IMR-90 (cell line): ENCODE data around the gene KRT76. TPM values are rescaled to one million over a fixed set of nuclear protein-coding genes. Genes with fewer than 3 reads are reported as not detected.

Experiments used
- ATAC-seq: fragments of 200-7000 bp; cut with Tn5 transposase; 2 replicates; pipeline ENCODE4 v1.9.1; 2020; ENCODE audit warnings: low read depth, mild to moderate bottlenecking, moderate library complexity
- BruUV-seq: library from RNA; stranded (reverse); fragments of 400-500 nt; replicated peaks from 2 replicates; lab custom pipeline; 2021; lab: Mats Ljungman, UMichigan
- CTCF ChIA-PET: fragments of 300-600 bp; formaldehyde crosslinking; extraction: SDS; loops from one replicate; lab custom pipeline; 2021; ENCODE audit warnings: antibody characterized with exemption; lab: Yijun Ruan, JAX
- POLR2A ChIA-PET: fragments of 300-600 bp; sonication (Branson Sonifier 250); formaldehyde crosslinking; loops from one replicate; lab custom pipeline; 2022; ENCODE audit warnings: antibody characterized with exemption; ENCODE audit not compliant: unreplicated experiment; lab: Charles Lee
- DNase-seq: peaks from one replicate; pipeline ENCODE4 v3.0.0; 2013
- H2AFZ ChIP-seq: replicated peaks from 2 replicates; pipeline ENCODE3; 2013; ENCODE audit warnings: low read length, mild to moderate bottlenecking; ENCODE audit not compliant: poor library complexity
- H2AK5ac ChIP-seq: 2 replicates; pipeline ENCODE4 v1.6.1; 2013; ENCODE audit warnings: low read depth, low read length, inconsistent platforms
- H2AK9ac ChIP-seq: replicated peaks from 2 replicates; pipeline ENCODE3; 2013; ENCODE audit warnings: mild to moderate bottlenecking, low read depth, low read length, moderate library complexity; ENCODE audit not compliant: poor library complexity
- H2BK120ac ChIP-seq: 2 replicates; pipeline ENCODE4 v1.6.1; 2013; ENCODE audit warnings: low read depth, low read length, inconsistent platforms
- H2BK15ac ChIP-seq: 3 replicates; pipeline ENCODE4 v1.6.1; 2013; ENCODE audit warnings: low read depth, low read length, inconsistent platforms
- H2BK20ac ChIP-seq: 2 replicates; pipeline ENCODE4 v1.6.1; 2013; ENCODE audit warnings: low read depth, mild to moderate bottlenecking, inconsistent platforms, low read length, moderate library complexity
- H2BK5ac ChIP-seq: 2 replicates; pipeline ENCODE4 v1.6.1; 2013; ENCODE audit warnings: mild to moderate bottlenecking, low read depth, low read length, inconsistent platforms; ENCODE audit not compliant: poor library complexity, severe bottlenecking
- H3K14ac ChIP-seq: replicated peaks from 2 replicates; pipeline ENCODE4 v1.6.1; 2013; ENCODE audit warnings: low read depth, low read length, inconsistent platforms
- H3K18ac ChIP-seq: 2 replicates; pipeline ENCODE4 v1.6.1; 2013; ENCODE audit warnings: low read depth, low read length, control low read depth
- H3K23ac ChIP-seq: 2 replicates; pipeline ENCODE4 v1.6.1; 2013; ENCODE audit warnings: low read depth, low read length, inconsistent platforms
- H3K27ac ChIP-seq: 2 replicates; pipeline ENCODE4 v1.5.1; 2013; ENCODE audit warnings: mild to moderate bottlenecking, control low read depth, low read length; ENCODE audit not compliant: insufficient read depth
- H3K27me3 ChIP-seq: 2 replicates; pipeline ENCODE4 v1.6.1; 2013; ENCODE audit warnings: low read length; ENCODE audit not compliant: control insufficient read depth, insufficient read depth
- H3K36me3 ChIP-seq: 2 replicates; pipeline ENCODE4 v1.6.1; 2013; ENCODE audit warnings: low read length, mixed read lengths; ENCODE audit not compliant: control insufficient read depth, insufficient read depth
- H3K4ac ChIP-seq: 2 replicates; pipeline ENCODE4 v1.6.1; 2013; ENCODE audit warnings: low read depth, low read length, inconsistent platforms
- H3K4me1 ChIP-seq: 2 replicates; pipeline ENCODE4 v1.6.1; 2013; ENCODE audit warnings: low read length, mixed read lengths; ENCODE audit not compliant: control insufficient read depth, insufficient read depth
- H3K4me2 ChIP-seq: 2 replicates; pipeline ENCODE4 v1.6.1; 2013; ENCODE audit warnings: low read depth, mild to moderate bottlenecking, control low read depth, low read length, moderate library complexity
- H3K4me3 ChIP-seq: 2 replicates; pipeline ENCODE4 v1.5.1; 2013; ENCODE audit warnings: low read depth, mild to moderate bottlenecking, control low read depth, low read length, moderate library complexity; ENCODE audit not compliant: insufficient read depth
- H3K56ac ChIP-seq: 2 replicates; pipeline ENCODE4 v1.6.1; 2013; ENCODE audit warnings: low read length, inconsistent platforms; ENCODE audit not compliant: insufficient read depth; ENCODE audit errors: extremely low read depth
- H3K79me1 ChIP-seq, 2 experiments: 2 replicates each; pipeline ENCODE4 v1.6.1; 2013; ENCODE audit warnings: low read length in 2 of 2, inconsistent platforms in 1 of 2, low read depth in 1 of 2
- H3K9ac ChIP-seq: 2 replicates; pipeline ENCODE4 v1.6.1; 2013; ENCODE audit warnings: low read depth, low read length, control low read depth
- H3K9me1 ChIP-seq: 2 replicates; pipeline ENCODE4 v1.6.1; 2013; ENCODE audit warnings: low read length, inconsistent platforms; ENCODE audit not compliant: insufficient read depth
- H3K9me3 ChIP-seq: 2 replicates; pipeline ENCODE4 v1.6.1; 2013; ENCODE audit warnings: low read length; ENCODE audit not compliant: control insufficient read depth, insufficient read depth
- H4K20me1 ChIP-seq: 2 replicates; pipeline ENCODE4 v1.6.1; 2013; ENCODE audit warnings: low read length, inconsistent platforms; ENCODE audit not compliant: insufficient read depth
- H4K5ac ChIP-seq: 2 replicates; pipeline ENCODE4 v1.6.1; 2013; ENCODE audit warnings: mild to moderate bottlenecking, low read depth, low read length, control low read depth
- H4K8ac ChIP-seq, 2 experiments: 2 replicates each; pipeline ENCODE4 v1.6.1; 2013; ENCODE audit warnings: low read depth in 2 of 2, low read length in 2 of 2, control low read depth in 1 of 2, inconsistent platforms in 1 of 2
- H4K91ac ChIP-seq: 2 replicates; pipeline ENCODE4 v1.6.1; 2013; ENCODE audit warnings: low read depth, low read length, inconsistent platforms; ENCODE audit not compliant: insufficient read depth
- BHLHE40 ChIP-seq: fragments of 150-350 bp; IDR thresholded peaks from 2 replicates; pipeline ENCODE4 v1.6.1; 2016; ENCODE audit warnings: mild to moderate bottlenecking, low read depth, low read length
- CEBPB ChIP-seq: IDR thresholded peaks from 2 replicates; pipeline ENCODE4 v1.6.1; 2012; ENCODE audit warnings: low read depth, low read length, improper control_type of control experiment
- CHD1 ChIP-seq: IDR thresholded peaks from 2 replicates; pipeline ENCODE4 v1.6.1; 2012; ENCODE audit warnings: low read depth, low read length, improper control_type of control experiment
- CTCF ChIP-seq: conservative IDR thresholded peaks from 2 replicates; pipeline ENCODE4 v1.5.1; 2012; ENCODE audit warnings: mild to moderate bottlenecking, low read depth, low read length, improper control_type of control experiment
- FOS ChIP-seq: fragments of 150-350 bp; IDR thresholded peaks from 2 replicates; pipeline ENCODE4 v1.6.1; 2016; ENCODE audit warnings: low read depth, low read length
- MAFK ChIP-seq: IDR thresholded peaks from 2 replicates; pipeline ENCODE4 v1.6.1; 2012; ENCODE audit warnings: low read depth, low read length, improper control_type of control experiment
- MXI1 ChIP-seq: IDR thresholded peaks from 2 replicates; pipeline ENCODE4 v1.6.1; 2012; ENCODE audit warnings: low read depth, mild to moderate bottlenecking, low read length, moderate library complexity, borderline replicate concordance
- NFE2L2 ChIP-seq: fragments of 150-350 bp; IDR thresholded peaks from 2 replicates; pipeline ENCODE4 v1.6.1; 2016; ENCODE audit warnings: low read depth, mild to moderate bottlenecking, low read length
- RCOR1 ChIP-seq: IDR thresholded peaks from 2 replicates; pipeline ENCODE4 v1.6.1; 2012; ENCODE audit warnings: mild to moderate bottlenecking, low read length, improper control_type of control experiment; ENCODE audit not compliant: insufficient replicate concordance
- RFX5 ChIP-seq: IDR thresholded peaks from 2 replicates; pipeline ENCODE4 v1.8.0; 2012; ENCODE audit warnings: low read depth, mild to moderate bottlenecking, low read length, moderate library complexity
- SMC3 ChIP-seq: fragments of 150-350 bp; IDR thresholded peaks from 2 replicates; pipeline ENCODE4 v1.6.1; 2016; ENCODE audit warnings: low read depth, mild to moderate bottlenecking, antibody characterized with exemption, low read length, moderate library complexity
- USF2 ChIP-seq: fragments of 150-350 bp; IDR thresholded peaks from 2 replicates; pipeline ENCODE4 v1.6.1; 2017; ENCODE audit warnings: mild to moderate bottlenecking, antibody characterized with exemption, low read length, low read depth
- WGBS, 2 experiments: methylation state at CpG; one replicate each; pipeline versions ENCODE4 v1.1.5 to v1.1.7; 2013; ENCODE audit warnings: missing lambda C conversion rate in 2 of 2; ENCODE audit not compliant: insufficient read length in 1 of 2; ENCODE audit errors: extremely low coverage in 2 of 2; 5-methylcytosine and 5-hydroxymethylcytosine counted together
- dilution Hi-C: fragments of 300-500 bp; cut with HindIII; formaldehyde crosslinking; loops from one replicate; pipeline ENCODE4 v1.14.3; 2018; ENCODE audit warnings: low sequenced_read_pairs; ENCODE audit not compliant: unreplicated experiment
- in situ Hi-C: fragments of 300-500 bp; cut with MboI; formaldehyde crosslinking; loops from 3 replicates; pipeline ENCODE4 v1.14.3; 2019; ENCODE audit warnings: low sequenced_read_pairs, inconsistent platforms, mixed read lengths
- intact Hi-C: fragments of 100-400 bp; cut with micrococcal nuclease; formaldehyde crosslinking; loops from 2 replicates; pipeline ENCODE4 v1.10.0; 2022
- polyA plus RNA-seq, 3 experiments: library from polyadenylated mRNA; depleted of rRNA; stranded (reverse); fragments of >200 nt; gene quantifications; 2 replicates each; pipeline ENCODE4 v1.2.3, GENCODE V29; 2012; ENCODE audit warnings: low replicate concordance in 1 of 3
- total RNA-seq: library from RNA; depleted of rRNA; stranded (reverse); fragments of >200 nt; gene quantifications from 2 replicates; pipeline ENCODE4 v1.2.3, GENCODE V29; 2012
- TF ChIP-seq, protein P1 (sequence below): fragments of 150-350 bp; IDR thresholded peaks from 2 replicates; pipeline ENCODE4 v1.6.1; 2016; ENCODE audit warnings: low read depth, mild to moderate bottlenecking, low read length, moderate library complexity, borderline replicate concordance

KRT76 gene
- total and polyA plus RNA-seq, 2 of the 4 experiments (the other 2 are of a cell fraction), result not detected

DNA sequence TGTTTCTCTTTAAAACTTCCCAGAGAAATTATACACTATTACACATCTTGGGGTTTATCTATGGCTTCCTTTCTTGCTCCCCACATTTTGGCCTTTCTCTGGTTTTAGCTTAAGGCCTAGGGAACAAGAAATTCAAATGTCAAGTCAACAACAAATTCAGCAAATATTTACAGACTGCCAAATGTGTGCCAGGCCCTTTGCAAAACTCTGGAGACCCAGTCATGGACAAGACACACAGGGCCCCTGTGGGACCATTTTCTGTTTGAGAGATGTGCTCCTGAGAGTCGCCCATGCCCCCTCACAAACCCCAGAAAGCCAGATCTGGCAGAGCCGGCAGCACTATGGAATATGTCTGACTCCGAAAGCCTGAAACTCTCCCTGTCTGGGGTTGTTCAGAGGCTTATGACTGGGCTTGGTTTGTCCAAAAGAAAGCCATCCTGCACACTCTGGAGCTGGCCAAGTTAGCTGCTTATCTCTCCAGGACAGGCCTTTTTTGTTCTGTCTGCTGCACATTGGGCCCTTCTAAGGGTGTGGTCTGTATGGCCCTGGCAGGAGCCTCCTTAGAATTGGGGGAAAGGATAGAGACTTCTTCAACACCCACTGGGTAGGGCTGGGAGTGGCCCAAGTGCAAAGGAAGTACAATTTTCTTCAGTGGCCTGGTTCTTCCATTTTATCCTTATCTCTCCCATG lies 19.8 kb upstream of the KRT76 start:
- no peak overlapping the region for H3K4ac ChIP-seq
- no peak overlapping the region for H3K23ac ChIP-seq
- dilution Hi-C loops, result no loop called here
- no TSS peak for BruUV-seq
- no peak overlapping the region for H2AK9ac ChIP-seq
- H4K8ac ChIP-seq, result no peak overlapping the region
- CTCF ChIA-PET, result interaction anchor here (0.9 kb wide), 1 partner anchor 69 kb away, joined by 3 read pairs; no protein-coding TSS in a partner anchor
- H4K91ac ChIP-seq, result no peak overlapping the region
- intact Hi-C loops, result no loop called here
- H2BK20ac ChIP-seq, result no peak overlapping the region
- ATAC-seq (no peak), DNase-seq (no peak)
- H3K4me2 ChIP-seq, result no peak overlapping the region
- H3K79me1 ChIP-seq, result no peaks in the 10 kb centered on the region
- no peak overlapping the region for H2BK120ac ChIP-seq
- no peak overlapping the region for H3K14ac ChIP-seq
- H3K4me1 ChIP-seq, result no peaks in the 10 kb centered on the region
- peaks cover 3% of the 10 kb centered on the region; the same call in 1 of the 2 replicates for H3K9me1 ChIP-seq
- H2AFZ ChIP-seq, result no peak overlapping the region
- 80% methylated on average over 1 of the region's 3 CpGs; no CpG with 5 or more reads in 1 of the 2 experiments for WGBS, 2 experiments
- H3K9ac ChIP-seq, result no peak overlapping the region
- H3K27me3 ChIP-seq, result peaks cover 9% of the 10 kb centered on the region
- H3K4me3 ChIP-seq, result no peak overlapping the region
- no peaks in the 10 kb centered on the region for H3K36me3 ChIP-seq
- H4K5ac ChIP-seq, result no peak overlapping the region
- H3K56ac ChIP-seq, result no peak overlapping the region
- no peak overlapping the region for H2AK5ac ChIP-seq
- no peak overlapping the region for H3K27ac ChIP-seq
- no peak for TF ChIP-seq MXI1
- no peak for TF ChIP-seq CTCF
- no peak for TF ChIP-seq RCOR1
- TF ChIP-seq SMC3, result no peak
- no peak for TF ChIP-seq RFX5
- no peak for TF ChIP-seq MAFK
- TF ChIP-seq CEBPB, result no peak
- TF ChIP-seq NFE2L2, result no peak
- no peak for TF ChIP-seq USF2
- no peak for TF ChIP-seq CHD1
- TF ChIP-seq BHLHE40, result no peak
- TF ChIP-seq FOS, result no peak
- TF ChIP-seq, protein P1, sequence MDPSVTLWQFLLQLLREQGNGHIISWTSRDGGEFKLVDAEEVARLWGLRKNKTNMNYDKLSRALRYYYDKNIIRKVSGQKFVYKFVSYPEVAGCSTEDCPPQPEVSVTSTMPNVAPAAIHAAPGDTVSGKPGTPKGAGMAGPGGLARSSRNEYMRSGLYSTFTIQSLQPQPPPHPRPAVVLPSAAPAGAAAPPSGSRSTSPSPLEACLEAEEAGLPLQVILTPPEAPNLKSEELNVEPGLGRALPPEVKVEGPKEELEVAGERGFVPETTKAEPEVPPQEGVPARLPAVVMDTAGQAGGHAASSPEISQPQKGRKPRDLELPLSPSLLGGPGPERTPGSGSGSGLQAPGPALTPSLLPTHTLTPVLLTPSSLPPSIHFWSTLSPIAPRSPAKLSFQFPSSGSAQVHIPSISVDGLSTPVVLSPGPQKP, result no peak
- H4K20me1 ChIP-seq, result no peaks in the 10 kb centered on the region; the same call in 1 of the 2 replicates
- no peak overlapping the region for H2BK15ac ChIP-seq
- in situ Hi-C loops, result no loop called here
- H3K18ac ChIP-seq, result no peak overlapping the region
- POLR2A ChIA-PET, result no interaction called here
- H3K9me3 ChIP-seq, result no peaks in the 10 kb centered on the region
- H2BK5ac ChIP-seq, result no peak overlapping the region
